BJ (cell line): ENCODE data around the gene WWOX. TPM values are rescaled to one million over a fixed set of nuclear protein-coding genes. Genes with fewer than 3 reads are reported as not detected.

Experiments
- CTCF ChIA-PET: fragments of 350-600 bp; formaldehyde crosslinking; extraction: SDS; loops from one replicate; lab custom pipeline; 2021; ENCODE audit warnings: antibody characterized with exemption, inconsistent platforms; lab: Yijun Ruan, JAX
- POLR2A ChIA-PET: fragments of 300-600 bp; sonication (Branson Sonifier 250); formaldehyde crosslinking; extraction: SDS; loops from one replicate; lab custom pipeline; 2021; ENCODE audit warnings: antibody characterized with exemption; lab: Charles Lee
- DNase-seq: peaks from one replicate; pipeline ENCODE4 v3.0.0-alpha.2; 2011; ENCODE audit warnings: low read depth
- H3K27me3 ChIP-seq: 2 replicates; pipeline ENCODE4 v1.6.0; 2011; ENCODE audit warnings: low read length; ENCODE audit not compliant: control insufficient read depth, insufficient read depth
- H3K36me3 ChIP-seq: 2 replicates; pipeline ENCODE4 v1.5.1; 2011; ENCODE audit warnings: low read length; ENCODE audit not compliant: control insufficient read depth, insufficient read depth
- H3K4me3 ChIP-seq: 2 replicates; pipeline ENCODE4 v1.5.1; 2011; ENCODE audit warnings: low read depth, mild to moderate bottlenecking, control low read depth, low read length
- CTCF ChIP-seq: IDR thresholded peaks from 2 replicates; pipeline ENCODE4 v1.5.1; 2011; ENCODE audit warnings: low read depth, mild to moderate bottlenecking, control low read depth, inconsistent platforms, low read length, moderate library complexity; ENCODE audit not compliant: insufficient read depth
- polyA plus RNA-seq: library from polyadenylated mRNA; depleted of rRNA; stranded (reverse); fragments of >200 nt; gene quantifications from 2 replicates; pipeline ENCODE4 v1.2.3, GENCODE V29; 2011

The WWOX gene
- polyA plus RNA-seq, 1 experiment = 3.1 TPM

DNA sequence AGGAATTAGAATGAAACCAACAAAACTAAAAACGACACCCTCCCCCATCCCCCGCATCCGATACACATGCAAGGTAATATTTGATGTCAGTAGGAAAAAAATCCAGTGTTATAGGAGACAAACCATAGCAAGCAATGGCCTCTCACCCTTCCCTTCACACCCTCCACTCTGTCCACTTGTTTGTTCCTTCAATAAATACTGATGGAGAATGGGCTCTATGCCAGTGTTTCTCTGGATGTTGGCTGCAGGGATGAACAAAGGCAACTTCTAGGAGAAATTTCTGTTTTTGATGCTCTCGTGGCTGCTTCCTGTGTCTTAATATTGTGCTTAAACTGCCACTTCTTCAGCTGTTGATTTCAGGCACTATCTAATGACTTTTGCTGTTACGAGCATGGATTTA, 98.8 kb downstream of the WWOX start:
- no peak overlapping the region for H3K4me3 ChIP-seq
- no peaks in the 10 kb centered on the region for H3K36me3 ChIP-seq
- ChIA-PET POLR2A (no interaction called here), CTCF (no interaction called here)
- no peak for TF ChIP-seq CTCF
- H3K27me3 ChIP-seq = no peaks in the 10 kb centered on the region
- no peak for DNase-seq

DNA sequence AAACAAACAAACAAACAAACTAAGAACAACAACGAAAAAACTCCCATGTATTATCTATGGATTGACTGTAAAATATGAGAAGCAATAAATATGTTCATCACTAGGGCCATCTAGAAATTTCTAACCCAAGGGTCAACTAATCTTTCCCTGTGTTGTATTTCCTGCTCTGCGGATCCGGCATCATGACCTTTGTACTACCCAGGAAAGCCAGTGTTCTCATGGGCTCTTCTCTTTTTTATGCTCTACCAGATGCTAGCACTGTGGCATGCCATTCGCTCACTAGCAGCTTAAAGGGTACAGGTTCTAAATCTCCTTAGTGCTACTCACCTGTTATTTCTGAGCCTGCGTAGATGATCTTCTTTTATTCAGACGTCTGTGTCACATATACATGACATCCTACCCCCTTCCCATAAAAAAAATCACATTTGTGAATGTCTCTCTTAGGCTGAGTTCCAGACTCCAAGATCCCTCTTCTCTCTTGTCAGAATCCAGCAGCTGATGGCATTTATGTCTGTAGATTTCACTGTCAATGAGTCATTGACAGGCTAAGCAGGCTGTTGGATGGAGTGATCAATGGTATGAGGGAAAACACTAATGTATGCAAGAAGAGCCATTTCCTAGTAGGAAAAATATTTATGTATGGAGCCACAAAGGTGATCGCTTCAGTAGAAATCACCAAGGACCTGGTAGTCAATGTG, 100.0 kb downstream of the WWOX start:
- CTCF ChIA-PET = no interaction called here
- POLR2A ChIA-PET = no interaction called here
- H3K27me3 ChIP-seq = no peaks in the 10 kb centered on the region
- no peak overlapping the region for H3K4me3 ChIP-seq
- no peaks in the 10 kb centered on the region for H3K36me3 ChIP-seq
- TF ChIP-seq CTCF = no peak
- no peak for DNase-seq

DNA sequence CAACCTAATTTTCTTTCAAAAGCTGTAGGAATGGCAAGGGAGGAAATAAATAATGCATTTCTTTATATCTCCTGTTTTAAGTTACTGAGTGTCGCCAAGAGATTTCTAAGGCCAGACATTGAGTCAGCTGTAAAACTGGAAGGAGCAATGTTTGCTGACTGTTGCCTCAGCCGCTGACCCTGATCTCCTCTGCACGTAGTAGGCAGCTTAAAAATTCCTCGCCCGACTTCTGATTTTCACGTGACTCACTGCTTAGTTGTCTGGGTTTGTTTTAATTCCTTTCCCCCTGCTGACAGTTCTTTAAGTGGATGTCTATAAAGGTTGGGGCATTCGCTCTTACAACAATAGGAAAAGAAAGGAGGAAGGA, 100.6 kb downstream of the WWOX start:
- no peaks in the 10 kb centered on the region for H3K36me3 ChIP-seq
- no peaks in the 10 kb centered on the region for H3K27me3 ChIP-seq
- no peak for DNase-seq
- no peak overlapping the region for H3K4me3 ChIP-seq
- CTCF ChIA-PET = no interaction called here
- POLR2A ChIA-PET = no interaction called here
- TF ChIP-seq CTCF = no peak

DNA sequence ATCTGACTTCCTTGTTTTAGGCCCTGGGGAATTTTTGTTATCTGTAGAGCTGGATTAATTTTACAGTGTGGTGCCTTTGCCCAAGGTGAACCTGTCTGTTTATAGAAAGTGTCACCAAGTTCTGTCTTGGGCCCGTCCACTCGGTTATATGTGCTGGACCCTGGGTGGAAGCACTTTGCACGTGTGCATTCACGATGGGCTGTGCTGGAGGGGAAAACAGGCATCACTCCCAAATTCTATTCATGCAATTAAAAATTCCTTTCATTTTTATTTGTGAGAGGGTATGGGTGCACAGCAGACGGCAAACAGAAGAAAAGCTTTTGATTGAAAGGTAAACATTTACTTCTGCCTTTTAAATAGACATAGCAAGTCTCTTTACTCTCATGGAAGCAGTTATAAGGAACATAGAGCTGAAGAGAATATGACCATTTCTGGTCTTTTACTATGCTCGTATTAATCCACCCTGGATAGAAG, 101.2 kb downstream of the WWOX start:
- no peak for DNase-seq
- Histone ChIP-seq H3K4me3 (no peak overlapping the region), H3K27me3 (no peaks in the 10 kb centered on the region), H3K36me3 (no peaks in the 10 kb centered on the region)
- CTCF ChIA-PET = no interaction called here
- POLR2A ChIA-PET = no interaction called here
- no peak for TF ChIP-seq CTCF

- Histone ChIP-seq H3K4me3 (no peak overlapping the region), H3K27me3 (no peaks in the 10 kb centered on the region), H3K36me3 (no peaks in the 10 kb centered on the region)
- no peak for TF ChIP-seq CTCF
- DNase-seq = no peak
- ChIA-PET POLR2A (no interaction called here), CTCF (no interaction called here)
Measured at GRCh38 chr16:78205506-78205905, 106.1 kb downstream of the WWOX start.
